HCT116 (cell line): Measurements from ENCODE around the gene FUT9. TPM values are rescaled to one million over a fixed set of nuclear protein-coding genes. Genes with fewer than 3 reads are reported as not detected.

Source experiments
- ATAC-seq: fragments of 200-7000 bp; cut with Tn5 transposase; 2 replicates; pipeline ENCODE4 v1.9.1; 2020; ENCODE audit warnings: mild to moderate bottlenecking, moderate library complexity
- BruUV-seq: library from RNA; stranded (reverse); fragments of 400-500 nt; replicated peaks from 2 replicates; lab custom pipeline; 2021; lab: Mats Ljungman, UMichigan
- CTCF ChIA-PET: fragments of 300-600 bp; sonication (Branson Sonifier 250); formaldehyde crosslinking; loops from one replicate; lab custom pipeline; 2021; ENCODE audit warnings: antibody characterized with exemption; lab: Charles Lee
- POLR2A ChIA-PET: fragments of 300-600, 350-600 bp; sonication (Branson Sonifier 250); formaldehyde crosslinking; loops from one replicate; lab custom pipeline; 2021; ENCODE audit warnings: antibody characterized with exemption; lab: Charles Lee
- RAD21 ChIA-PET, 2 experiments: fragments of 300-600 bp; sonication (Branson Sonifier 250); formaldehyde crosslinking; loops; one replicate each; lab custom pipeline; 2023; ENCODE audit warnings: low total read pairs in 2 of 2; ENCODE audit not compliant: uncharacterized antibody in 2 of 2, unreplicated experiment in 2 of 2, low non-redundant PET in 1 of 2; lab: Charles Lee
- DNase-seq: peaks from one replicate; pipeline ENCODE4 v3.0.0-alpha.2; 2010; ENCODE audit warnings: low read depth, low spot score
- H2AFZ ChIP-seq: fragments of 200-600 bp; shearing (Covaris generic), sonication (generic); 2 replicates; pipeline ENCODE4 v1.6.1; 2017; ENCODE audit warnings: low read depth, mixed run types, mixed read lengths, antibody characterized with exemption, low read length; ENCODE audit not compliant: poor library complexity, severe bottlenecking
- H3K27ac ChIP-seq: 2 replicates; pipeline ENCODE4 v1.5.1; 2012; ENCODE audit warnings: low read depth, low read length
- H3K27me3 ChIP-seq: fragments of 200-600 bp; sonication (generic); 2 replicates; pipeline ENCODE4 v1.6.1; 2016; ENCODE audit warnings: mixed run types, low read length, mixed read lengths; ENCODE audit not compliant: insufficient read depth
- H3K36me3 ChIP-seq, 2 experiments: fragments of 200-500 bp in 1 of 2; fragments of 200-600 bp in 1 of 2; sonication (Bioruptor generic) in 1 of 2; sonication (generic) in 1 of 2; 2 replicates each; pipeline versions ENCODE4 v1.5.1 to v1.6.1; 2014 to 2016; ENCODE audit warnings: low read length in 2 of 2, inconsistent platforms in 1 of 2, mixed read lengths in 1 of 2, mixed run types in 1 of 2; ENCODE audit not compliant: insufficient read depth in 2 of 2, control insufficient read depth in 1 of 2
- H3K4me1 ChIP-seq, 2 experiments: fragments of 200-600 bp in 1 of 2; sonication (generic) in 1 of 2; 2 replicates each; pipeline versions ENCODE4 v1.5.1 to v1.6.1; 2012 to 2017; ENCODE audit warnings: low read length in 2 of 2, inconsistent platforms in 1 of 2, mild to moderate bottlenecking in 1 of 2, mixed read lengths in 1 of 2, mixed run types in 1 of 2, moderate library complexity in 1 of 2; ENCODE audit not compliant: insufficient read depth in 2 of 2, control insufficient read depth in 1 of 2
- H3K4me2 ChIP-seq: fragments of 200-600 bp; sonication (generic); 2 replicates; pipeline ENCODE4 v1.6.1; 2017; ENCODE audit warnings: mixed run types, low read length, mixed read lengths
- H3K4me3 ChIP-seq, 2 experiments: fragments of 200-600 bp in 1 of 2; sonication (generic) in 1 of 2; replicated peaks in 1 of 2; 2 replicates each; pipeline ENCODE4 v1.5.1; 2011 to 2016; ENCODE audit warnings: low read length in 2 of 2, control low read depth in 1 of 2, low read depth in 1 of 2, mild to moderate bottlenecking in 1 of 2, mixed read lengths in 1 of 2, mixed run types in 1 of 2
- H3K79me2 ChIP-seq: fragments of 200-600 bp; sonication (generic); 2 replicates; pipeline ENCODE4 v1.6.1; 2017; ENCODE audit warnings: mild to moderate bottlenecking, mixed run types, low read length, moderate library complexity, mixed read lengths; ENCODE audit not compliant: insufficient read depth
- H3K9ac ChIP-seq: fragments of 200-600 bp; sonication (generic); 2 replicates; pipeline ENCODE4 v1.6.1; 2016; ENCODE audit warnings: low read length, mixed read lengths
- H3K9me2 ChIP-seq: fragments of 200-600 bp; sonication (generic), shearing (Covaris generic); 2 replicates; pipeline ENCODE4 v1.6.1; 2017; ENCODE audit warnings: mixed run types, mild to moderate bottlenecking, moderate library complexity; ENCODE audit not compliant: insufficient read depth
- H3K9me3 ChIP-seq, 2 experiments: fragments of 200-500 bp in 1 of 2; fragments of 200-600 bp in 1 of 2; sonication (Bioruptor generic) in 1 of 2; sonication (generic) in 1 of 2; 2 replicates each; pipeline ENCODE4 v1.6.1; 2014 to 2017; ENCODE audit warnings: low read length in 2 of 2, mixed read lengths in 2 of 2, inconsistent platforms in 1 of 2, low read depth in 1 of 2, mild to moderate bottlenecking in 1 of 2, mixed run types in 1 of 2, moderate library complexity in 1 of 2; ENCODE audit not compliant: control insufficient read depth in 1 of 2, insufficient read depth in 1 of 2
- H4K20me1 ChIP-seq: fragments of 200-600 bp; sonication (generic), shearing (Covaris generic); 2 replicates; pipeline ENCODE4 v1.6.1; 2017; ENCODE audit warnings: mixed run types, mild to moderate bottlenecking, moderate library complexity; ENCODE audit not compliant: insufficient read depth
- CBX3 ChIP-seq: IDR thresholded peaks from 2 replicates; pipeline ENCODE4 v1.6.1; 2012; ENCODE audit warnings: low read depth
- CEBPB ChIP-seq: IDR thresholded peaks from 2 replicates; pipeline ENCODE4 v1.6.1; 2012; ENCODE audit warnings: low read depth
- CTCF ChIP-seq, 3 experiments: fragments of 200-600 bp in 1 of 3; sonication (generic) in 1 of 3; IDR thresholded peaks in 2 of 3; conservative IDR thresholded peaks in 1 of 3; 2 replicates each; pipeline ENCODE4 v1.5.1; 2012 to 2017; ENCODE audit warnings: low read depth in 2 of 3, low read length in 2 of 3, antibody characterized with exemption in 1 of 3, borderline replicate concordance in 1 of 3, control low read depth in 1 of 3, mild to moderate bottlenecking in 1 of 3, mixed read lengths in 1 of 3, mixed run types in 1 of 3, moderate library complexity in 1 of 3; ENCODE audit not compliant: insufficient read depth in 1 of 3
- EGR1 ChIP-seq: IDR thresholded peaks from 2 replicates; pipeline ENCODE4 v1.6.1; 2012; ENCODE audit warnings: low read depth
- ELF1 ChIP-seq: IDR thresholded peaks from 2 replicates; pipeline ENCODE4 v1.6.1; 2012; ENCODE audit warnings: low read depth, borderline replicate concordance
- FOSL1 ChIP-seq: IDR thresholded peaks from 2 replicates; pipeline ENCODE4 v1.6.1; 2012; ENCODE audit warnings: low read depth
- POLR2A ChIP-seq: IDR thresholded peaks from 2 replicates; pipeline ENCODE4 v1.7.0; 2011; ENCODE audit warnings: borderline replicate concordance; ENCODE audit not compliant: insufficient read depth, insufficient read length; ENCODE audit errors: extremely low read depth
- POLR2AphosphoS5 ChIP-seq: IDR thresholded peaks from 2 replicates; pipeline ENCODE4 v1.6.1; 2011; ENCODE audit warnings: mild to moderate bottlenecking, low read depth, low read length, moderate library complexity
- RAD21 ChIP-seq: IDR thresholded peaks from 2 replicates; pipeline ENCODE4 v1.6.1; 2012; ENCODE audit warnings: low read depth, mild to moderate bottlenecking
- SIN3A ChIP-seq: IDR thresholded peaks from 2 replicates; pipeline ENCODE4 v1.6.1; 2012; ENCODE audit warnings: low read depth
- SRF ChIP-seq: IDR thresholded peaks from 2 replicates; pipeline ENCODE4 v1.6.1; 2012; ENCODE audit warnings: low read depth
- TCF7L2 ChIP-seq: IDR thresholded peaks from 2 replicates; pipeline ENCODE4 v1.7.0; 2011; ENCODE audit warnings: borderline replicate concordance, inconsistent platforms; ENCODE audit not compliant: insufficient read depth, insufficient read length; ENCODE audit errors: extremely low read depth
- YY1 ChIP-seq: IDR thresholded peaks from 2 replicates; pipeline ENCODE4 v1.6.1; 2011; ENCODE audit warnings: low read length, low read depth, moderate library complexity, mild to moderate bottlenecking; ENCODE audit not compliant: insufficient replicate concordance; ENCODE audit errors: extremely low read depth
- ZNF274 ChIP-seq: fragments of 200-500 bp; sonication (Bioruptor generic); IDR thresholded peaks from 2 replicates; pipeline ENCODE4 v1.6.1; 2014; ENCODE audit warnings: mild to moderate bottlenecking, low read depth, low read length, inconsistent platforms
- intact Hi-C: fragments of 100-400 bp; cut with micrococcal nuclease; formaldehyde crosslinking; loops from 2 replicates; pipeline ENCODE4 v1.10.0; 2022
- total RNA-seq: library from RNA; stranded (reverse); gene quantifications from one replicate; pipeline ENCODE4 v1.2.1, GENCODE V29; 2021; ENCODE audit not compliant: unreplicated experiment
- TF ChIP-seq, protein P1 (sequence below): IDR thresholded peaks from 2 replicates; pipeline ENCODE4 v1.6.1; 2012
- TF ChIP-seq, protein P2 (sequence below): IDR thresholded peaks from 2 replicates; pipeline ENCODE4 v1.6.1; 2011; ENCODE audit warnings: mild to moderate bottlenecking, low read length, moderate library complexity; ENCODE audit not compliant: insufficient replicate concordance; ENCODE audit errors: extremely low read depth

FUT9 gene
- total RNA-seq, 1 experiment from 2014 or later: not detected

DNA sequence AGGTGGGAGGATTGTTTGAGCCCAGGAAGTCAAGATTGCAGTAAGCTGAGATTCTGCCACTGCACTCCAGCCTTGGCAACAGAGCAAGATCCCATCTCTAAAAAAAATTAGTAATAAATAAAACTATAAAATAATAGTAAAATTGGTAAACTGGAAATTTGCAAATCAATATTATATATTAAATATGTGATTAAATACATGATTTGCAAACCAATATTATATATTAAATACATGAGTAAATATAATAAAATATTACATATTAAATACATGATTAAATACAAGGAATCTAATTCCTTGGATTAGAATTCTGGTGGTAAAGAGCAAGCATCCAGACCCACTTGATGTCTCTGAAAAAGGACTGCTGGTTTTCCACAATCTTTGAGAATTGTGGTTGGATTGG is 35.8 kb downstream of the FUT9 start:
- Histone ChIP-seq H3K27ac (no peak overlapping the region), H3K9me2 (no peaks in the 10 kb centered on the region), H3K4me3 (no peak overlapping the region), H3K4me2 (no peak overlapping the region), H4K20me1 (no peaks in the 10 kb centered on the region), H3K9ac (no peak overlapping the region), H3K79me2 (no peaks in the 10 kb centered on the region), H3K27me3 (no peaks in the 10 kb centered on the region), H3K9me3 (no peaks in the 10 kb centered on the region), H3K36me3 (no peaks in the 10 kb centered on the region), H2AFZ (no peak overlapping the region), H3K4me1 (no peaks in the 10 kb centered on the region)
- ChIA-PET POLR2A (no interaction called here), CTCF (no interaction called here), RAD21 (no interaction called here)
- BruUV-seq: no TSS peak
- DNase-seq (no peak), ATAC-seq (no peak)
- TF ChIP-seq POLR2A: no peak
- no peak for TF ChIP-seq CBX3
- TF ChIP-seq ZNF274: no peak
- no peak for TF ChIP-seq YY1
- TF ChIP-seq POLR2AphosphoS5: no peak
- no peak for TF ChIP-seq SIN3A
- TF ChIP-seq TCF7L2: no peak
- no peak for TF ChIP-seq CTCF (IDR thresholded peaks at IDR 0.05 in 2 of 3, conservative IDR thresholded peaks at IDR 0.05 in 1 of 3; ENCODE audit: borderline replicate concordance in 1 of 3, insufficient read depth in 1 of 3, low read depth in 2 of 3, low read length in 2 of 3)
- no peak for TF ChIP-seq CEBPB
- no peak for TF ChIP-seq EGR1
- TF ChIP-seq ELF1: no peak
- no peak for TF ChIP-seq RAD21
- TF ChIP-seq SRF: no peak
- TF ChIP-seq, protein P1, sequence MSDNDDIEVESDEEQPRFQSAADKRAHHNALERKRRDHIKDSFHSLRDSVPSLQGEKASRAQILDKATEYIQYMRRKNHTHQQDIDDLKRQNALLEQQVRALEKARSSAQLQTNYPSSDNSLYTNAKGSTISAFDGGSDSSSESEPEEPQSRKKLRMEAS: no peak
- TF ChIP-seq FOSL1: no peak
- TF ChIP-seq, protein P2, sequence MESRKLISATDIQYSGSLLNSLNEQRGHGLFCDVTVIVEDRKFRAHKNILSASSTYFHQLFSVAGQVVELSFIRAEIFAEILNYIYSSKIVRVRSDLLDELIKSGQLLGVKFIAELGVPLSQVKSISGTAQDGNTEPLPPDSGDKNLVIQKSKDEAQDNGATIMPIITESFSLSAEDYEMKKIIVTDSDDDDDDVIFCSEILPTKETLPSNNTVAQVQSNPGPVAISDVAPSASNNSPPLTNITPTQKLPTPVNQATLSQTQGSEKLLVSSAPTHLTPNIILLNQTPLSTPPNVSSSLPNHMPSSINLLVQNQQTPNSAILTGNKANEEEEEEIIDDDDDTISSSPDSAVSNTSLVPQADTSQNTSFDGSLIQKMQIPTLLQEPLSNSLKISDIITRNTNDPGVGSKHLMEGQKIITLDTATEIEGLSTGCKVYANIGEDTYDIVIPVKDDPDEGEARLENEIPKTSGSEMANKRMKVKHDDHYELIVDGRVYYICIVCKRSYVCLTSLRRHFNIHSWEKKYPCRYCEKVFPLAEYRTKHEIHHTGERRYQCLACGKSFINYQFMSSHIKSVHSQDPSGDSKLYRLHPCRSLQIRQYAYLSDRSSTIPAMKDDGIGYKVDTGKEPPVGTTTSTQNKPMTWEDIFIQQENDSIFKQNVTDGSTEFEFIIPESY: no peak
- intact Hi-C loops: no loop called here
